Activated CD4-positive, alpha-beta T cell treated with anti-CD3 and anti-CD28 coated beads for 36 hours (primary cell): ENCODE data around the gene PRCP. TPM values are rescaled to one million over a fixed set of nuclear protein-coding genes. Genes with fewer than 3 reads are reported as not detected.

Experiments
- ATAC-seq: fragments of 200-7000 bp; cut with Tn5 transposase; one replicate; pipeline ENCODE4 v1.10.0; 2021; ENCODE audit warnings: mild to moderate bottlenecking, moderate library complexity
- CTCF ChIA-PET: fragments of 350-600 bp; sonication (Branson Sonifier 250); formaldehyde crosslinking; loops from one replicate; lab custom pipeline; 2021; ENCODE audit warnings: antibody characterized with exemption; lab: Charles Lee
- POLR2A ChIA-PET: fragments of 350-600 bp; sonication (Branson Sonifier 250); formaldehyde crosslinking; loops from one replicate; lab custom pipeline; 2021; ENCODE audit warnings: antibody characterized with exemption, inconsistent platforms; lab: Charles Lee
- DNase-seq: peaks from one replicate; pipeline ENCODE4 v3.0.0-alpha.2; 2020
- H3K27ac Mint-ChIP-seq: one replicate; pipeline ENCODE4 v1.8.0; 2021; ENCODE audit warnings: mixed read lengths
- H3K27me3 Mint-ChIP-seq: one replicate; pipeline ENCODE4 v1.8.0; 2021; ENCODE audit warnings: mixed read lengths
- H3K36me3 Mint-ChIP-seq: one replicate; pipeline ENCODE4 v1.8.0; 2021; ENCODE audit warnings: low read depth, mixed read lengths
- H3K4me1 Mint-ChIP-seq: one replicate; pipeline ENCODE4 v1.8.0; 2021; ENCODE audit warnings: mixed read lengths
- H3K4me3 Mint-ChIP-seq: one replicate; pipeline ENCODE4 v1.8.0; 2021; ENCODE audit warnings: mild to moderate bottlenecking, moderate library complexity, mixed read lengths
- H3K9me3 Mint-ChIP-seq: one replicate; pipeline ENCODE4 v1.8.0; 2021; ENCODE audit warnings: low read depth, mixed read lengths
- intact Hi-C, 2 experiments: fragments of 100-400 bp; cut with DNase I in 1 of 2; cut with micrococcal nuclease in 1 of 2; formaldehyde crosslinking; loops; one replicate each; pipeline versions ENCODE4 v1.14.2 to v1.15.1; 2022 to 2024; cut with DNase I, micrococcal nuclease
- total RNA-seq, 2 experiments: library from RNA; stranded (reverse); gene quantifications; one replicate each; pipeline ENCODE4 v1.2.3, GENCODE V29; 2021

PRCP gene
- total RNA-seq, 2 experiments from 2014 or later = 18.2 to 23.4 TPM

DNA sequence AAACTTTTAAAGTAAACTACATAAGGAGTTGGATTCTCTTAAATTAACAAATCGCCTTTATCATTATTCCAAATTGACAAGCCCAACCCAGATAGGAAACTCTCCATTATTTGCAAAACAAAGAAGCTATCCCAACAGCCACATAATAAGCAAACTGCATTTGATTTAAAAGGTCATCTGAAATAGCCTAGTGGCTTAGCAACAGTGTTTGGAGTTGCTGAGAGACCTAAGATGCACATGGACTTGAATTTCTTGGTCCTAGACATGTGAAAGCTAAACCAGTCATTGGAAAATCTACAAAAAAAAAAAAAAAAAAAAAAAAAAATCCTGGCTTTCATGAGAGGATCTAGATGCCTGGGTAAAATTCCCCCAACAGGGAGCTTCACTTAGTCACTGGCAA, 69.5 kb downstream of the PRCP start:
- no peak for DNase-seq
- no peaks in the 10 kb centered on the region for H3K4me1 Mint-ChIP-seq
- H3K36me3 Mint-ChIP-seq = peaks cover 21% of the 10 kb centered on the region
- ChIA-PET CTCF (interaction anchor here (0.6 kb wide), 1 partner anchor 135 kb away, joined by 3 read pairs; no protein-coding TSS in a partner anchor), POLR2A (no interaction called here)
- H3K27ac Mint-ChIP-seq = no peak overlapping the region
- no peaks in the 10 kb centered on the region for H3K27me3 Mint-ChIP-seq
- ATAC-seq = no peak
- no peaks in the 10 kb centered on the region for H3K9me3 Mint-ChIP-seq
- no peak overlapping the region for H3K4me3 Mint-ChIP-seq
- intact Hi-C loops = no loop called here

GRCh38 chr11:82829101-82829500, 71.1 kb downstream of the PRCP start:
- POLR2A ChIA-PET = no interaction called here
- H3K36me3 Mint-ChIP-seq = peaks cover 11% of the 10 kb centered on the region
- intact Hi-C loops = no loop called here

DNA sequence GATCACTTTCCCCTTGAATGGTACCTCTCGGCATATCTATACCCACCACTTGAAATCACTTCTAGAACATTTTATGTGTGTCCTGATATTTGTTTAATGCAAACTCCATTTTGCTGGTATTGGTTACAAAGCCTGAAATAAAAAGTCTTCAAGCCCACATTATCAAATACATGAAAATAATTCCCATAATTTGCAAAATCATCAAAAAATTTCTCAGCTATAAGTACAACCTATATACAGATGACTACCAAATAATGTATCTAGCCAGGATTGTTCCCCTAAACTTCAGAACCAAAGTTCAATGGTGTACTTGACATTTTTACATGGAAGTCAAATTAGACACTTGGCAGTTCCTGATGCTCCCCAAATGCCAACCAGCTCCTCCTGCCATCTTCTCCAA, 71.8 kb downstream of the PRCP start:
- Mint-ChIP-seq H3K9me3 (no peaks in the 10 kb centered on the region), H3K27ac (no peak overlapping the region), H3K4me1 (no peaks in the 10 kb centered on the region), H3K27me3 (no peaks in the 10 kb centered on the region), H3K4me3 (no peak overlapping the region), H3K36me3 (peaks cover 10% of the 10 kb centered on the region)
- POLR2A ChIA-PET = no interaction called here
- intact Hi-C loops = no loop called here
- ATAC-seq (no peak), DNase-seq (no peak)
- CTCF ChIA-PET = no interaction called here

More at GRCh38 chr11:82829101-82829500, 71.1 kb downstream of the PRCP start:
- ATAC-seq (no peak), DNase-seq (no peak)
- CTCF ChIA-PET = no interaction called here
- Mint-ChIP-seq H3K4me3 (no peak overlapping the region), H3K27ac (no peak overlapping the region), H3K27me3 (no peaks in the 10 kb centered on the region), H3K4me1 (no peaks in the 10 kb centered on the region), H3K9me3 (no peaks in the 10 kb centered on the region)

GRCh38 chr11:82826526-82826925, 73.7 kb downstream of the PRCP start:
- ChIA-PET CTCF (no interaction called here), POLR2A (no interaction called here)
- DNase-seq (no peak), ATAC-seq (no peak)
- Mint-ChIP-seq H3K9me3 (no peaks in the 10 kb centered on the region), H3K27ac (no peak overlapping the region), H3K27me3 (no peaks in the 10 kb centered on the region), H3K4me3 (no peak overlapping the region), H3K4me1 (no peaks in the 10 kb centered on the region), H3K36me3 (no peaks in the 10 kb centered on the region)
- intact Hi-C loops = no loop called here

- CTCF ChIA-PET = interaction anchor here (0.7 to 1.6 kb wide), 3 partner anchors 10 to 43 kb away, joined by 3 to 4 read pairs (median 4); no protein-coding TSS in a partner anchor
- H3K36me3 Mint-ChIP-seq = no peaks in the 10 kb centered on the region
- no peaks in the 10 kb centered on the region for H3K9me3 Mint-ChIP-seq
- POLR2A ChIA-PET = interaction anchor here (0.6 kb wide), 1 partner anchor 67 kb away, joined by 7 read pairs; no protein-coding TSS in a partner anchor
- ATAC-seq = no peak
- no peak overlapping the region for H3K27ac Mint-ChIP-seq
- intact Hi-C loops = no loop called here
- H3K4me3 Mint-ChIP-seq = no peak overlapping the region
- no peaks in the 10 kb centered on the region for H3K4me1 Mint-ChIP-seq
- no peak for DNase-seq
- no peaks in the 10 kb centered on the region for H3K27me3 Mint-ChIP-seq
Measured at GRCh38 chr11:82823647-82824619, 76.3 kb downstream of the PRCP start.

- DNase-seq (no peak), ATAC-seq (no peak)
- no peak overlapping the region for H3K4me3 Mint-ChIP-seq
- ChIA-PET CTCF (interaction anchor here (1.0 kb wide), 1 partner anchor 101 kb away, joined by 4 read pairs; no protein-coding TSS in a partner anchor), POLR2A (no interaction called here)
- H3K4me1 Mint-ChIP-seq = no peaks in the 10 kb centered on the region
- H3K9me3 Mint-ChIP-seq = no peaks in the 10 kb centered on the region
- no peak overlapping the region for H3K27ac Mint-ChIP-seq
- intact Hi-C loops = no loop called here
- peaks cover 13% of the 10 kb centered on the region for H3K27me3 Mint-ChIP-seq
- H3K36me3 Mint-ChIP-seq = no peaks in the 10 kb centered on the region
Measured at GRCh38 chr11:82818409-82819043, 81.7 kb downstream of the PRCP start.

DNA sequence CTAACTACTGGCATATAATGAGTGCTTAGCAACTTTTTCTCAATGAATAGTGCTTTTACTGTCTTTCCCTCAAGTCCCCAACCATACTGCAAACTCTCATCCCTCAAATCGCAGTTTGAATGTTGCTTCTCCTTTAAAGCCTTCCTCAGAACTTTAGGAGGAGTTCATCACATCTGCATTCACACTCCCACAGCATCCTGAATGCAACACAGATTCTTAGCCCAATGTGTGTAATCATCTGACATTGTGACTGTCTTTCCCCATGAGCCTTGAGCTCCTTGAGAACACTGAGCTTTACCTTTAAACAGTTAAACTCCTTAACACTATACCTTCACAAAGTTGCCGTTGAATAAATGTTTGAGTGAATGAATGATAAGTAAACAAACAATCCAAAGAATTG, 84.8 kb downstream of the PRCP start:
- CTCF ChIA-PET = no interaction called here
- Mint-ChIP-seq H3K4me3 (no peak overlapping the region), H3K27ac (no peak overlapping the region), H3K27me3 (peaks cover 13% of the 10 kb centered on the region), H3K9me3 (no peaks in the 10 kb centered on the region), H3K4me1 (no peaks in the 10 kb centered on the region), H3K36me3 (no peaks in the 10 kb centered on the region)
- DNase-seq = no peak
- POLR2A ChIA-PET = no interaction called here
- no peak for ATAC-seq
- intact Hi-C loops = no loop called here

GRCh38 chr11:82814379-82814778, 85.9 kb downstream of the PRCP start:
- Mint-ChIP-seq H3K36me3 (no peaks in the 10 kb centered on the region), H3K9me3 (no peaks in the 10 kb centered on the region), H3K27ac (no peak overlapping the region), H3K27me3 (peaks cover 16% of the 10 kb centered on the region), H3K4me1 (no peaks in the 10 kb centered on the region), H3K4me3 (no peak overlapping the region)
- intact Hi-C loops = no loop called here
- ChIA-PET CTCF (interaction anchor here (0.6 kb wide), 1 partner anchor 133 kb away, joined by 3 read pairs; no protein-coding TSS in a partner anchor), POLR2A (no interaction called here)
- DNase-seq = no peak
- ATAC-seq = no peak

DNA sequence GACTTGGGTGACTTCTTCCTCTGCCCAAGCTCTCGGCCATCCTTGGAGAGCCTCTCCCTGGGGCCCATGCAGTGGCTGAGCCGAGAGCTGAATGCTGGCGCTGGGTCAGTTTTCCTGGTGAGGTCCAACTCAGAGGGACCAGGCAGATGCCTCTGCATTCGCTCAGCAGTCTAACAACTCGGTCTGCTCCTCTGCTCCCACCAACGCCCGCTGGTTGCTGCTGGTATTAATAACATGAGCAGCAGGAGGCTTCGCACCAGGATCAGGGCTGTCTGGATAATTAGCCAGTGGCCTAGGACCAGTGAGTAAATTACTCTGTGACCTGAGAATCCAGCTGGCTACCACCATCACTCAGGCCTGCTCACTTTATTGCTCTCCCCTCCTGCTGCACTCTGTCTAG, 88.9 kb downstream of the PRCP start:
- Mint-ChIP-seq H3K36me3 (no peaks in the 10 kb centered on the region), H3K4me3 (no peak overlapping the region), H3K9me3 (no peaks in the 10 kb centered on the region), H3K27ac (no peak overlapping the region), H3K27me3 (peaks cover 22% of the 10 kb centered on the region), H3K4me1 (no peaks in the 10 kb centered on the region)
- CTCF ChIA-PET = interaction anchor here (0.9 kb wide), 1 partner anchor 13 kb away, joined by 3 read pairs; no protein-coding TSS in a partner anchor
- intact Hi-C loops = no loop called here
- POLR2A ChIA-PET = no interaction called here
- no peak for ATAC-seq
- no peak for DNase-seq

DNA sequence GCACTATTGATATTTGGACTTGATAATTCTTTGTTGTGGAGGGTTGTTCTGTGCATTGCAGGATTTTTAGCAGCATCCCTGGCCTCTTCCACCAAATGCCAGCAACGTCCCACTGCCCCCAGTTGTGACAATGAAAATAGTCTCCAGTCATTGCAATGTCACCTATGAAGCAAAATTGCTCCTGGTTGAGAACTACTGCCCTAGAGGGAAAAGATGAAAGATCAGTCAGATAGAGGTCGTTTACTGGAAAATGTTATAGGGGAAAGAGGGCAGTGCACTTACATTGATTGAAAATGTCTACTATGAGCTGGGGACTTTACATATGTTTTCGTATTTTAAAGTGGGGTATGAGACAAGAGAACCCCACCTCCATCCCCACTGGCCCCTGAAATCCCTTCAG, 89.5 kb downstream of the PRCP start:
- H3K27ac Mint-ChIP-seq = no peak overlapping the region
- H3K4me3 Mint-ChIP-seq = no peak overlapping the region
- ChIA-PET CTCF (interaction anchor here (1.5 kb wide), 1 partner anchor 10 kb away, joined by 4 read pairs; no protein-coding TSS in a partner anchor), POLR2A (no interaction called here)
- H3K9me3 Mint-ChIP-seq = no peaks in the 10 kb centered on the region
- intact Hi-C loops = no loop called here
- peaks cover 24% of the 10 kb centered on the region for H3K27me3 Mint-ChIP-seq
- no peak for ATAC-seq
- no peaks in the 10 kb centered on the region for H3K4me1 Mint-ChIP-seq
- DNase-seq = no peak
- H3K36me3 Mint-ChIP-seq = no peaks in the 10 kb centered on the region

- CTCF ChIA-PET = interaction anchor here (0.6 to 1.5 kb wide), 3 partner anchors 10 to 284 kb away, joined by 3 to 4 read pairs (median 3); no protein-coding TSS in a partner anchor
- POLR2A ChIA-PET = no interaction called here
Measured at GRCh38 chr11:82810326-82810725, 89.9 kb downstream of the PRCP start.

More at GRCh38 chr11:82810326-82810725, 89.9 kb downstream of the PRCP start:
- Mint-ChIP-seq H3K27ac (no peak overlapping the region), H3K4me3 (no peak overlapping the region), H3K4me1 (no peaks in the 10 kb centered on the region), H3K9me3 (no peaks in the 10 kb centered on the region), H3K36me3 (no peaks in the 10 kb centered on the region), H3K27me3 (peaks cover 22% of the 10 kb centered on the region)
- no peak for ATAC-seq
- intact Hi-C loops = no loop called here
- no peak for DNase-seq
